Measurements from ENCODE around the gene ADAM12. TPM values are rescaled to one million over a fixed set of nuclear protein-coding genes. Genes with fewer than 3 reads are reported as not detected.

ADAM12 gene
- polyA plus RNA-seq, 3 donors = 0.05 TPM; not detected in 2

GRCh38 chr10:126421756-126422256 is 33.5 kb upstream of the ADAM12 start:
- no peaks in the 10 kb centered on the region for H3K36me3 Mint-ChIP-seq
- Histone ChIP-seq H3K9me3 (replicated peaks in 1 of 2; ENCODE audit: control insufficient read depth in 1 of 2, insufficient read depth in 1 of 2, low read length in 2 of 2) (peaks cover 12 to 19% of the 10 kb centered on the region in 2 donors), H3K9ac (ENCODE audit: insufficient read depth, low read length, poor library complexity, severe bottlenecking) (no peak overlapping the region), H4K20me1 (ENCODE audit: insufficient read depth, low read length) (no peaks in the 10 kb centered on the region), H3K27ac (ENCODE audit: low read depth in 1 of 2, low read length in 2 of 2) (no peak overlapping the region), H3K27me3 (ENCODE audit: control insufficient read depth in 2 of 2, insufficient read depth in 2 of 2, low read length in 2 of 2) (no peaks in the 10 kb centered on the region), H3K4me3 (replicated peaks in 1 of 3; ENCODE audit: low read depth in 2 of 3, low read length in 3 of 3) (no peak overlapping the region), H2AFZ (ENCODE audit: insufficient read depth, low read depth, low read length, poor library complexity, severe bottlenecking) (no peak overlapping the region), H3K79me2 (ENCODE audit: insufficient read depth, low read length) (no peaks in the 10 kb centered on the region), H3K4me2 (replicated peaks; ENCODE audit: extremely low read depth, low read length, poor library complexity, severe bottlenecking) (no peak overlapping the region), H3K4me1 (ENCODE audit: control insufficient read depth in 1 of 2, insufficient read depth in 2 of 2, low read length in 2 of 2) (no peaks in the 10 kb centered on the region), H3K36me3 (replicated peaks in 1 of 2; ENCODE audit: control insufficient read depth in 1 of 2, insufficient read depth in 2 of 2, low read length in 2 of 2) (no peaks in the 10 kb centered on the region)
- TF ChIP-seq, protein P1, sequence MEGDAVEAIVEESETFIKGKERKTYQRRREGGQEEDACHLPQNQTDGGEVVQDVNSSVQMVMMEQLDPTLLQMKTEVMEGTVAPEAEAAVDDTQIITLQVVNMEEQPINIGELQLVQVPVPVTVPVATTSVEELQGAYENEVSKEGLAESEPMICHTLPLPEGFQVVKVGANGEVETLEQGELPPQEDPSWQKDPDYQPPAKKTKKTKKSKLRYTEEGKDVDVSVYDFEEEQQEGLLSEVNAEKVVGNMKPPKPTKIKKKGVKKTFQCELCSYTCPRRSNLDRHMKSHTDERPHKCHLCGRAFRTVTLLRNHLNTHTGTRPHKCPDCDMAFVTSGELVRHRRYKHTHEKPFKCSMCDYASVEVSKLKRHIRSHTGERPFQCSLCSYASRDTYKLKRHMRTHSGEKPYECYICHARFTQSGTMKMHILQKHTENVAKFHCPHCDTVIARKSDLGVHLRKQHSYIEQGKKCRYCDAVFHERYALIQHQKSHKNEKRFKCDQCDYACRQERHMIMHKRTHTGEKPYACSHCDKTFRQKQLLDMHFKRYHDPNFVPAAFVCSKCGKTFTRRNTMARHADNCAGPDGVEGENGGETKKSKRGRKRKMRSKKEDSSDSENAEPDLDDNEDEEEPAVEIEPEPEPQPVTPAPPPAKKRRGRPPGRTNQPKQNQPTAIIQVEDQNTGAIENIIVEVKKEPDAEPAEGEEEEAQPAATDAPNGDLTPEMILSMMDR (IDR thresholded peaks at IDR 0.05) = no peak
- H3K4me1 Mint-ChIP-seq = no peaks in the 10 kb centered on the region
- H3K27ac Mint-ChIP-seq = no peak overlapping the region
- peaks cover 7 to 24% (median 12%) of the 10 kb centered on the region in 7 donors for H3K9me3 Mint-ChIP-seq
- intact Hi-C loops (cut with micrococcal nuclease) = no loop called here
- no peak for DNase-seq
- H3K27me3 Mint-ChIP-seq (ENCODE audit: low read depth in 3 of 3) = peaks cover 0 to 12% (median 2%) of the 10 kb centered on the region in 3 donors
- no peak overlapping the region for H3K4me3 Mint-ChIP-seq
- WGBS (ENCODE audit: insufficient coverage) = 61% methylated on average over 9 of the region's 10 CpGs

- peaks cover 0 to 12% (median 2%) of the 10 kb centered on the region in 3 donors for H3K27me3 Mint-ChIP-seq (ENCODE audit: low read depth in 3 of 3)
- no peak overlapping the region for H3K9ac ChIP-seq (ENCODE audit: insufficient read depth, low read length, poor library complexity, severe bottlenecking)
- H3K27me3 ChIP-seq (ENCODE audit: control insufficient read depth in 2 of 2, insufficient read depth in 2 of 2, low read length in 2 of 2) = no peaks in the 10 kb centered on the region
- WGBS (ENCODE audit: insufficient coverage) = 91% methylated on average over 1 of the region's 12 CpGs
- intact Hi-C loops (cut with micrococcal nuclease) = no loop called here
- no peaks in the 10 kb centered on the region for H3K79me2 ChIP-seq (ENCODE audit: insufficient read depth, low read length)
- no peak for DNase-seq
- H3K4me3 ChIP-seq (replicated peaks in 1 of 3; ENCODE audit: low read depth in 2 of 3, low read length in 3 of 3) = no peak overlapping the region
- no peak overlapping the region for H3K27ac ChIP-seq (ENCODE audit: low read depth in 1 of 2, low read length in 2 of 2)
- H3K4me3 Mint-ChIP-seq = no peak overlapping the region
- no peak overlapping the region for H2AFZ ChIP-seq (ENCODE audit: insufficient read depth, low read depth, low read length, poor library complexity, severe bottlenecking)
- H4K20me1 ChIP-seq (ENCODE audit: insufficient read depth, low read length) = no peaks in the 10 kb centered on the region
- H3K36me3 ChIP-seq (replicated peaks in 1 of 2; ENCODE audit: control insufficient read depth in 1 of 2, insufficient read depth in 2 of 2, low read length in 2 of 2) = no peaks in the 10 kb centered on the region
- peaks cover 12 to 15% of the 10 kb centered on the region in 2 donors for H3K9me3 ChIP-seq (replicated peaks in 1 of 2; ENCODE audit: control insufficient read depth in 1 of 2, insufficient read depth in 1 of 2, low read length in 2 of 2)
- H3K9me3 Mint-ChIP-seq = peaks cover 9 to 23% (median 17%) of the 10 kb centered on the region in 7 donors
- no peak overlapping the region for H3K4me2 ChIP-seq (replicated peaks; ENCODE audit: extremely low read depth, low read length, poor library complexity, severe bottlenecking)
- TF ChIP-seq, protein P1 (IDR thresholded peaks at IDR 0.05) = no peak
- H3K4me1 Mint-ChIP-seq = no peaks in the 10 kb centered on the region
- no peaks in the 10 kb centered on the region for H3K36me3 Mint-ChIP-seq
- no peak overlapping the region for H3K27ac Mint-ChIP-seq
- H3K4me1 ChIP-seq (ENCODE audit: control insufficient read depth in 1 of 2, insufficient read depth in 2 of 2, low read length in 2 of 2) = no peaks in the 10 kb centered on the region
Measured at GRCh38 chr10:126420567-126421300, 32.5 kb upstream of the ADAM12 start.
